GM11168 (cell line): ENCODE data around the gene ATP13A3.
"Not testable (repeated sequence)": the region's sequence is repeated elsewhere in the genome, so short reads cannot be mapped to it uniquely, and the experiment has no call there.

Experiments
- in situ Hi-C: fragments of 300-500 bp; cut with MboI; formaldehyde crosslinking; loops from one replicate; pipeline ENCODE4 v1.12.0; 2022; ENCODE audit warnings: low sequenced_read_pairs; ENCODE audit not compliant: unreplicated experiment

ATP13A3 gene

DNA sequence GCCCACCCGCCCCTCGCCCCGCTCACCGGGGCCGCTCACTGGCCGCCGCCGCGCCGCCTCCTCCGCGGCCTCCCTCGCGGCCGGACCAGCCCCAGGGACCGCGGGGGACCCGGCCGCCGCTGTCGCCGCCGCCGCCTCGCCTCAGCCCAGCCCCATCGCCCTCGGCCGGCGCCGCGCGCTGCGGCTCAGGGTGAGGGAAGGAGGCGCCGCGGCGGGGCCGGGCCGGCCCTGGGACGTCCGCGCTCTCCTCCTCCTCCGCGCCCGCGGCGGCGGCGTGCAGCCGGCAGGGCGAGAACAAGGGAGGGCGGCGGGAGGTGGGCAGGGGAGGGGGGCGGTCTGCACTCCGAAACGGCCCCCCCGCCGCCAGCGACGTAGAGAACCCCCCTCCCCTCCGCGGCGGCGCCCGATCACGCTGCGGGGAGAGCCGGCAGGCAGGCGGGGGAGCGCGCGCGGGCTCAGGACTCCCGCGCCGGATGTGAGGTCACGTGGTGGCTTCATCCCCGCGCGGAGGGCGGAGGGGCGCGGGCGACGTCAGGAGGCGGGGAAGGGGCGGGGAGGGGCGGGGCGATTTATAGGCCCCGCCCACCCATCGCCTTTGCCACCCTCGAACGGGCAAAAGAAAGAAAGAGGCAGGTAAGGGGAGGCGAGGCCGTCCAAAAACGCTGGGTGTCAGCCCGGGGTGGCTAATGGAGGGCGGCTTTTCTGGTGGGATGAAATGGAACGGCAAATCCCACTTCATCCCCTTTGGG lies at the start of gene ATP13A3:
Gene ATP13A3 (minus strand): TSS at position 463 of the 749 bp plus-strand sequence. CDS start 24,812 bp downstream, outside the sequence.
- in situ Hi-C loops = no loop called here

DNA sequence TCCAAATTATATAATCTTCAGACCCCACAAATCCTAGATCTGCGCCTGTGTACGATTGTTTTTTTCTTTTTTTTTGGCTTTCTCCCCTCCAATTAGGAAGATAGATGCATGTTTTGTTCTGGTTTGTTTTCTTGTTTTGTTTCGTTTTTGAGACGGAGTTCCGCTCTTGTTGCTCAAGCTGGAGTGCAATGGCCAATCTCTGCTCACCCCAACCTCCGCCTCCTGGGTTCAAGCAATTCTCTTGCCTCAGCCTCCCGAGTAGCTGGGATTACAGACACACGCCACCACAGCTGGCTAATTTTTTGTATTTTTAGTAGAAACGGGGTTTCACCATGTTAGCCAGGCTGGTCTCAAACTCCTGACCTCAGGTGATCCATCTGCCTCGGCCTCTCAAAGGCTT lies 48.4 kb upstream of the ATP13A3 start:
- in situ Hi-C loops = not testable (repeated sequence)

DNA sequence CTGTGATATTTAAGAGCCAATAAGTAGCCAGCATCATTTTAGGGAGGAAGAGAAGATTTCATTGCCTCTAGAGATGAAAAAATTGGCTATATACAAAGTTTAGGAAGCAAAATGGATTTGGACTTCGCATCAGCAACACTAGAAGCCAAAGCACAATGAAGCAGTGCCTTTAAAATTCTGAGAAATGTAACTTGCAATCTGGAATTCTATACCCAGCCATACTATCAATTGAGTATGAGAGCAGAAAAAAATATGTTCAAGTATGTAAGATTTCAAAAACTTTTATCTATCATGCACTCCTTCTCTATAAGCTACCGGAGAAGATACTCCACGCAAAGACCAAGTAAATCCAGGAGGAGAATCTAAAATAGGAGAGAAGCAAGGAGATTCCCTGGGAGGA lies 47.4 kb upstream of the ATP13A3 start:
- in situ Hi-C loops = no loop called here

GRCh38 chr3:194532591-194532990 lies 45.8 kb upstream of the ATP13A3 start:
- in situ Hi-C loops = no loop called here

DNA sequence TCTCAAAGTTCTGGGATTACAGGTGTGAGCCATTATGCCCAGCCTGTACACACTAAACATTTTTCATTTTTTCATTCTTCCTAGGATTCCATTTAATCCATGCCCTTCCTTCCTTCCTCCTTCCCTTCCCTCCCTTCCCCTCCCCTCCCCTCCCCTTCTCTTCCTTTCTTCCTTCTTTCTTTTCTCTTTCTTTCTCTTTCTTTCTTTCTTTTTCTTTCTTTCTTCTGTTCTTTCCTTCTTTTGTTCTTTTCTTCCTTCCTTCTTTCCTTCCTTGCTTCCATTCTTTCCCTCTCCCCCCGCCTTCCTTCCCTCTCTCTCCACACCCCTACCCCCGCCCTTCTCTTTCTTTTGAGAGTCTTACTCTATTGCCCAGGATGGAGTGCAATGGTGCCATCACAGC lies 40.9 kb upstream of the ATP13A3 start:
- in situ Hi-C loops = no loop called here

DNA sequence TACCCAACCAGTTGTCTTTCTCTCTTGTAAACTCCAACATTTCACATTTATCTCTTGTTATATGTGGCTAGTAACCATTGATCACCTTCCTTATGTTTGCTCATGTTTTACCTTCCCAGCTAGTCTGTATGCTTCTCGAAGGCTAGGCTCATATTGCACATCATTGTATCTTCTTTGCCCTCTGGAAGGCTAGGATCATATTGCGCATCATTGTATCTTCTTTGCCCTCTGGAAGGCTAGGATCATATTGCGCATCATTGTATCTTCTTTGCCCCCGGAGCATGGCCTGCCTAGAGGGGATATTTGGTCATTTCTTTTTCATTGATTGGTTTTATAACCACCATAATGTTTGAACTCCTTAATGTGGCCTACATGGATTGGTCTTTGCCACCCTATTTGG lies 39.4 kb upstream of the ATP13A3 start:
- in situ Hi-C loops = no loop called here

- in situ Hi-C loops = no loop called here
Measured at GRCh38 chr3:194522579-194523046, 35.8 kb upstream of the ATP13A3 start.

DNA sequence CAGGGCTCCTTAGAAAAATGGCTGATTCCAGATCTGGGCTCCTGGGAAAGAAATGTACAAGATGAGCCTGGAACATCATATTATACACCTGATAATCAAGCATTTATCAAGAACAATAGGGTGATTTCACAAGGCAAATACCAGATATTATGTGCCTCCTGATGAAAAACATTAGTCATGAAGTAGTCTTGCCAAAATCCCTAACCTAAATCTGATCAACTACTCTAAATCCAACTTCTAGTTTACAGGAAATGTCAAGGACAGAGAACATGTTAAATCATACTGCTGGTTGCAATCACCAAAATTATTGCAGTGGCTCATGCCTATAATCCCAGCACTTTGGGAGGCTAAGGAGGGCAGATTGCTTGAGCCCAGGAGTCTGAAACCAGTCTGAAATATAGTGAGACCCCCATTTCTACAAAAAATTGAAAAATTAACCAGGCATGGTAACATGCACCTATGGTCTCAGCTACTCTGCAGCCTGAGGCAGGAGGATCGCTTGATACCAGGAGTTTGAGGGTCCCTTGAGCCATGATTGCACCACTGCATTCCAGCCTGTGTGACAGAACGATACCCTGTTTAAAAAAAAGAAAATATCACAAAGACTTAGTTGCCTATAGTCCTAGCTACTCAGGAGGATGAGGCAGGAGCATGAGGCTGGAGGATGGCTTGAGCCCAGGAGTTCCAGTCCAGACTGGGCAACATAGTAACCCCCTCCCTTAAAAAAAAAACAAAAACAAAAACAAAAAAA lies 34.9 kb upstream of the ATP13A3 start:
- in situ Hi-C loops = no loop called here

DNA sequence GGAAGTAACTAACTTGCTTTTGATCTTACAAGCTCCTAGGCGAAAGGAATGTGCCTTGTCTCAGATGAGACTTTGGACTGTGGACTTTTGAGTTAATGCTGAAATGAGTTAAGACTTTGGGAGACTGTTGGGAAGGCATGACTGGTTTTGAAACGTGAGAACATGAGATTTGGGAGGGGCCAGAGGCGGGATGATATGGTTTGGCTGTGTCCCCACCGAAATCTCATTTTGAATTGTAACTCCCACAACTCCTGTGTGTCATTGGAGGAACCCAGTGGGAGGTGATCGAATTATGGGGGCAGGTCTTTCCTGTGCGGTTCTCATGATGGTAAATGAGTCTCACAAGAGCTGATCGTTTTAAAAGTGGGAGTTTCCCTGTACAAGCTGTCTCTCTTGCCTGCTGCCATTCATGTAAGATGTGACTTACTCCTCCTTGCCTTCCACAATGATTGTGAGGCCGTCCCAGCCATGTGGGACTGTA lies 33.9 kb upstream of the ATP13A3 start:
- in situ Hi-C loops = not testable (repeated sequence)

- in situ Hi-C loops = not testable (repeated sequence)
Measured at GRCh38 chr3:194520201-194520600, 33.4 kb upstream of the ATP13A3 start.

- in situ Hi-C loops = no loop called here
Measured at GRCh38 chr3:194518652-194519051, 31.9 kb upstream of the ATP13A3 start.

DNA sequence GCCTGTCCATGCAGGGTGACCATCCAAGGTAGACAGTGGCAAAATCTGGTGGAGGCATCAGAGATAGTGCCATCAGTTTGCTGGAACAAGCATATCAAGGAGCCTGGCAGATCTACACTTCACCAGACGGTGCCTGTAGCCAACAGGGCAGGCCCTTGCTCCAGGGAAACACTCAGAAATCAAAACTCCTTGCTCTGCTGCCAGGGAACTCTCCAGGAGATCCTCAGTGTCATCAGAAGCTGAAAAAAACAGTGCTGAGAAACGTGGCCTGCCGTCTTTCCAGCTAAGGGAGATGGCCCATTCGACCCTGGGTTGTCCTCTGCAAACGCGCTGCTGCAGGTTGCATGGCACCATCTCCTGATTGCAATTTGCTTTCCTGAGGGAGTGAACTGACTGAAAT lies 30.5 kb upstream of the ATP13A3 start:
- in situ Hi-C loops = no loop called here

DNA sequence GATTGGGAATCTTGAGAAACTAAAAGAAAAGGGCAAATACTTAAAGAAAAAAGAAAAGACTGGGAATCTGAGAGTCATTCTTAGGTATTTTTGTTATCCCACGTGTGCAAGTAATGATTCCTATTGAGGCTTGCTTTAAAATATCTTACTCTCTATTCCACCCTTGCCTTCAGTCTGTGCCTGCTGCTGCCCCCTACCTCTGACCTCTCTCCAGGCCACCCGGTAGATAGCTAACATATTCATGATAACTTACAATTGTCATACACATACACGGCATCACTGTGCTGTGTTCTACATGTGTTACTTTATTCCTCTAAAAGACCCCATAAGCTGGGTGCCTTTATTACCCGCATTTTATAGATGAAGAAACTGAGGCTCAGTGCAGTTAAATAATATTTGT lies 27.8 kb upstream of the ATP13A3 start:
- in situ Hi-C loops = no loop called here

GRCh38 chr3:194512895-194513601 lies 26.2 kb upstream of the ATP13A3 start:
- in situ Hi-C loops = no loop called here

- in situ Hi-C loops = no loop called here
Measured at GRCh38 chr3:194508491-194509453, 22.0 kb upstream of the ATP13A3 start.

DNA sequence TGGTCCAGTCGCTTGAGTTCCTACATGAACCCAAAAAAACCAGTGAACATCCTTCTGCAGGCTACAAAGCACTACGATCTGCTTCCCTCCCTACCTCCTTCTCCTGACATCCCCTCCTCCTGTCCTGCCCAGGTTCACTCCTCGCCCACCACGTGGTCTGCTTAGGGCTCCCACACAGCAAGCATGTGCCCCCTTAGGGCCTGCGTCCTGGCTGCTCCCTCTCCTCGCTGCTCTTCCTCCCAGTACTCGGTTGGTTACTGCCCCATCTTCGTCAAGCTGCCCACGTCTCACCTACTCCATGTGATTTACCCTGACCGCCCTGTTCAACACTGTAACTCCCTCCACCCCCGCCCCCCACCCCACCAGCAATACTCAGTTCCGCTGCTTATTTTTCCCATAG lies 20.8 kb upstream of the ATP13A3 start:
- in situ Hi-C loops = no loop called here

- in situ Hi-C loops = no loop called here
Measured at GRCh38 chr3:194505791-194506415, 19.1 kb upstream of the ATP13A3 start.

DNA sequence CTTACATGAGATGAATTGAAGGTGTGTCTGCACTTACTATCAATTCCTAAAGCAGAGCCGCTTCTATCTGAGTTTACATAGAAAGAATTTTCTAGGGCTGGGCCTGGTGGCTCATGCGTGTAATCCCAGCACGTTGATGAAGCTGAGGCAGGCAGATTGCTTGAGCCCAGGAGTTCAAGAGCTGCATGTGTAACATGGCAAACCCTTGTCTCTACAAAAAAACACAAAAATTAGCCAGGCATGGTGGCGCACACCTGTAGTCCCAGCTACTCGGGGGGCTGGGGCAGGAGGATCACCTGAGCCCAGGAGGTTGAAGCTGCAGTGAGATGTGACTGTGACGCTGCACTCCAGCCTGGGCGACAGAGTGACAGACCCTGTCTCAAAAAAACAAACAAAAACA lies 18.1 kb upstream of the ATP13A3 start:
- in situ Hi-C loops = no loop called here

GRCh38 chr3:194504146-194504545 lies 17.3 kb upstream of the ATP13A3 start:
- in situ Hi-C loops = no loop called here
